ENCODE results near the gene SLC1A2.

DNA sequence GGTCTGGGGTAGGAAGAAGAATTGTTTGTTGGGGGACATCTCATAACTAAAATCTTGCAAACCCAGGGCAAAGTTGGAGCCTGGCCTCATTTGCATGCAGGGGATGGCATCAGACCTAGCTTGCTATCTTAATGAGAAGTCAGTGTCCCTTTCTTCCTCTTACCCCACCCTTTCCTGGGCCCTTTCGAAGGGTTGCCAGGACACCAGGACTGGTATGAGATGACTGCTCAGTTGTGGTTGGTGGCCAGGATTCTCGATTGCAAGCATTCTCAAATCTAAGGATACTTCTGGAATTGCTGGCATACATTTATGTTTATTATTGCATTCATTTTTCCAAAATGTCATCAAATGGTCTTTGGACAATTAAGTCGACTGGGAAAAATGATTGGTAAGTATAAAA, 131.0 kb downstream of the SLC1A2 start:
- TF ChIP-seq, protein P1, sequence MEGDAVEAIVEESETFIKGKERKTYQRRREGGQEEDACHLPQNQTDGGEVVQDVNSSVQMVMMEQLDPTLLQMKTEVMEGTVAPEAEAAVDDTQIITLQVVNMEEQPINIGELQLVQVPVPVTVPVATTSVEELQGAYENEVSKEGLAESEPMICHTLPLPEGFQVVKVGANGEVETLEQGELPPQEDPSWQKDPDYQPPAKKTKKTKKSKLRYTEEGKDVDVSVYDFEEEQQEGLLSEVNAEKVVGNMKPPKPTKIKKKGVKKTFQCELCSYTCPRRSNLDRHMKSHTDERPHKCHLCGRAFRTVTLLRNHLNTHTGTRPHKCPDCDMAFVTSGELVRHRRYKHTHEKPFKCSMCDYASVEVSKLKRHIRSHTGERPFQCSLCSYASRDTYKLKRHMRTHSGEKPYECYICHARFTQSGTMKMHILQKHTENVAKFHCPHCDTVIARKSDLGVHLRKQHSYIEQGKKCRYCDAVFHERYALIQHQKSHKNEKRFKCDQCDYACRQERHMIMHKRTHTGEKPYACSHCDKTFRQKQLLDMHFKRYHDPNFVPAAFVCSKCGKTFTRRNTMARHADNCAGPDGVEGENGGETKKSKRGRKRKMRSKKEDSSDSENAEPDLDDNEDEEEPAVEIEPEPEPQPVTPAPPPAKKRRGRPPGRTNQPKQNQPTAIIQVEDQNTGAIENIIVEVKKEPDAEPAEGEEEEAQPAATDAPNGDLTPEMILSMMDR (IDR thresholded peaks at IDR 0.05 in 2 of 3, conservative IDR thresholded peaks at IDR 0.05 in 1 of 3; ENCODE audit: borderline replicate concordance in 1 of 3, insufficient read depth in 1 of 3, low read depth in 2 of 3, low read length in 2 of 3), result no peak
- TF ChIP-seq EZH2 (IDR thresholded peaks at IDR 0.05), result no peak

Data from HCT116 (cell line).